ENCODE data around the gene KCNK6. TPM values are rescaled to one million over a fixed set of nuclear protein-coding genes. Genes with fewer than 3 reads are reported as not detected.

The KCNK6 gene
- total RNA-seq, 2 donors from 2014 or later = 8.6 to 13.8 TPM

DNA sequence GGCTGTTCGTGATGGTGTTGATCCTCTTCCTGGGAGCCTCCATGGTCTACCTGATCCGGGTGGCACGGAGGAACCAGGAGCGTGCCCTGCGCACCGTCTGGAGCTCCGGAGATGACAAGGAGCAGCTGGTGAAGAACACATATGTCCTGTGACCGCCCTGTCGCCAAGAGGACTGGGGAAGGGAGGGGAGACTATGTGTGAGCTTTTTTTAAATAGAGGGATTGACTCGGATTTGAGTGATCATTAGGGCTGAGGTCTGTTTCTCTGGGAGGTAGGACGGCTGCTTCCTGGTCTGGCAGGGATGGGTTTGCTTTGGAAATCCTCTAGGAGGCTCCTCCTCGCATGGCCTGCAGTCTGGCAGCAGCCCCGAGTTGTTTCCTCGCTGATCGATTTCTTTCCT lies 27.8 kb upstream of the KCNK6 start:
- intact Hi-C loops (cut with DNase I) = no loop called here

DNA sequence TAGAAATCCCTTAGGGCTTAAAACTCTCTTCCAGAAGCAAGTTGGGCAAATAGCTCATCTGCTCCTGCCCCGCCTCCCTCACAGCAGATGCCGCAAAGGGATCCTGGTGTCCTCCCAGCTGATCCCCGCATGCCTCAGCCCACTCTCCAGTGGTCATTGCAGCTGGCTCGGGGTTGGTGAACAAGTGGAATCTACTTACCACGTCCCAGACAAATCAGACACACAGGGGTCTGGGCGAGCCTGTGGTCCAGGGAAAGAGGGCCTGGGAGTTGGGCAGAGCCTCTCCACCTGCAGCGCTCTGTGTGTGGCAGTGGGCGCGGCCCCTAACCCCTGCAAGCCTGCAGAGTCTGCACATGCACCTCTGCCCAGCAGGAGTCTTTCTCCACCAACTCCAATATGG lies 26.4 kb upstream of the KCNK6 start:
- Histone ChIP-seq H3K9me3 (no peaks in the 10 kb centered on the region), H3K27me3 (no peaks in the 10 kb centered on the region), H3K4me3 (no peak overlapping the region), H3K36me3 (replicated peaks in 1 of 2; ENCODE audit: insufficient read depth in 1 of 2, low read depth in 2 of 2) (peaks cover 0 to 3% of the 10 kb centered on the region in 2 donors), H3K4me1 (peaks cover 26% of the 10 kb centered on the region), H3K27ac (no peak overlapping the region)
- ATAC-seq = no peak
- WGBS, 2 donors = 93% methylated on average over 4 to 8 of the region's 9 CpGs
- no peak for DNase-seq
- intact Hi-C loops (cut with DNase I) = no loop called here
- no peak for TF ChIP-seq POLR2A (IDR thresholded peaks at IDR 0.05)
- TF ChIP-seq, protein P1, sequence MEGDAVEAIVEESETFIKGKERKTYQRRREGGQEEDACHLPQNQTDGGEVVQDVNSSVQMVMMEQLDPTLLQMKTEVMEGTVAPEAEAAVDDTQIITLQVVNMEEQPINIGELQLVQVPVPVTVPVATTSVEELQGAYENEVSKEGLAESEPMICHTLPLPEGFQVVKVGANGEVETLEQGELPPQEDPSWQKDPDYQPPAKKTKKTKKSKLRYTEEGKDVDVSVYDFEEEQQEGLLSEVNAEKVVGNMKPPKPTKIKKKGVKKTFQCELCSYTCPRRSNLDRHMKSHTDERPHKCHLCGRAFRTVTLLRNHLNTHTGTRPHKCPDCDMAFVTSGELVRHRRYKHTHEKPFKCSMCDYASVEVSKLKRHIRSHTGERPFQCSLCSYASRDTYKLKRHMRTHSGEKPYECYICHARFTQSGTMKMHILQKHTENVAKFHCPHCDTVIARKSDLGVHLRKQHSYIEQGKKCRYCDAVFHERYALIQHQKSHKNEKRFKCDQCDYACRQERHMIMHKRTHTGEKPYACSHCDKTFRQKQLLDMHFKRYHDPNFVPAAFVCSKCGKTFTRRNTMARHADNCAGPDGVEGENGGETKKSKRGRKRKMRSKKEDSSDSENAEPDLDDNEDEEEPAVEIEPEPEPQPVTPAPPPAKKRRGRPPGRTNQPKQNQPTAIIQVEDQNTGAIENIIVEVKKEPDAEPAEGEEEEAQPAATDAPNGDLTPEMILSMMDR (IDR thresholded peaks at IDR 0.05) = no peak

More for the DNA sequence above, 27.8 kb upstream of the KCNK6 start:
- Histone ChIP-seq H3K4me3 (no peak overlapping the region), H3K36me3 (replicated peaks in 1 of 2; ENCODE audit: insufficient read depth in 1 of 2, low read depth in 2 of 2) (peaks cover 0 to 3% of the 10 kb centered on the region in 2 donors), H3K27ac (peak overlapping the region; percentile 67 to 86 (median 76)), H3K4me1 (peaks cover 26% of the 10 kb centered on the region), H3K27me3 (no peaks in the 10 kb centered on the region), H3K9me3 (no peaks in the 10 kb centered on the region)
- no peak for TF ChIP-seq POLR2A (IDR thresholded peaks at IDR 0.05)
- TF ChIP-seq, protein P1 (IDR thresholded peaks at IDR 0.05) = no peak
- DNase-seq = no peak
- no peak for ATAC-seq
- 77 to 78% methylated on average over 15 of the region's 15 CpGs for WGBS, 2 donors

DNA sequence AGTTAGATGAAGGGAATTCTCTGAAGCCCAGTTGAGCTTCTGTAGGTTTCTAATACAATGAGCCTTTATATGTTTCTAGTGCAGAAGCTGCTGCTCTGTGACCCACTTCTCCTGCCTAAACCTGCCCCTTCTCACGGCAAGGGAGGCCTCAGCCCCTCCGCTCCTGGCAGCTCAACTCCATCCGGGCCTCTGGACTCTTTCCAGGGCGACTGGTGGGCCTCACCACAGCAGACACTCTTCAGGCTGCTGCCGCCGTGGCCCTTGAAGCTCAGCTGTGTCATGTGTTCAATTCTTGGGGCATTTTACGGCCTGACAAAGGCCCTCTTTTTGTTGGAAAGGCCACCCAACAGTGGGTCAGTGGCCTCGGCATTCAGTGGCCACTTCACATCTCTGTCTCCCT lies 25.6 kb upstream of the KCNK6 start:
- Histone ChIP-seq H3K4me1 (peaks cover 26% of the 10 kb centered on the region), H3K36me3 (replicated peaks in 1 of 2; ENCODE audit: insufficient read depth in 1 of 2, low read depth in 2 of 2) (no peaks in the 10 kb centered on the region), H3K27me3 (no peaks in the 10 kb centered on the region), H3K9me3 (no peaks in the 10 kb centered on the region), H3K4me3 (no peak overlapping the region), H3K27ac (no peak overlapping the region)
- TF ChIP-seq, protein P1 (IDR thresholded peaks at IDR 0.05) = no peak
- no peak for TF ChIP-seq POLR2A (IDR thresholded peaks at IDR 0.05)
- ATAC-seq (no peak), DNase-seq (no peak)
- intact Hi-C loops (cut with DNase I) = no loop called here
- 76 to 87% methylated on average over 2 to 8 of the region's 8 CpGs for WGBS, 2 donors

DNA sequence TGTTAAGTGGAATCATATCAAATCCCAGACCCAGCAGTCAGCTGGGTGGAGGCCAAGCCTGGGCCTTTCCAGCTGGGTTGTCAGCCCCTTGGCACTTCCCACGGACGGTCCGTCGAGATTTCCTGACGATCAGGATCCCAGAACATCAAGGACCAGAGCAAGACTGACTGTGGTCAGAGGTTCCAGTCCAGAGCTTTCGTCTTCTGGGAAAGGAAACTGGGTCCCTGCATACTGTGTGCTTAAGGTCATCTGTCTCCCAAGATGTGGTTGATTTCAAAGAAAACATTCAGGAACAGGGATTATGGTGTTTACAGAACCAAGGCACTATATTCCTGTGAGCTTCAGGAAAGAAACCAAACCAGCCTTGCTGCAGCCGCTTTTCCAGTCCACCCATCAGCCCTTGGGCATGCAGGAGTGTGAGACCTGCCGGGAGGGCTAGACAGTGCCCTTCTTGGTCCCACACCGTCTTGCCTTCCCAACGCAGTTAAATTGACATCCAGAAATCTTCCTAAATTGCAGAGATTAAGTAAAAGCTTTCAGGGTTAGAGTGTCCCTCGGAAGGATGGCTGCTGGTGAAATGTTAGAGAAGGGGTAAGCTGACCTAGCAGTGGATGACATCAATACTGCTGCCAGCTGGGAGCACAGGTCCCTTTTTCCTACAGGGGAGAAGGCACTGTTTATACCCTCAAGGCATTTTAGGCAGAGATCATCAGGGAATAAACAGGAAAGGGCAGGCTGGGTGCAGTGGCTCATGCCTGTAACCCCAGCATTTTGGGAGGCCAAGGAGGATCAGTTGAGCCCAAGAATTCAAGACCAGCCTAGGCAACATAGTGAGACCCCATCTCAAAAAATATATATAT lies 20.6 kb upstream of the KCNK6 start:
- 62 to 85% methylated on average over 6 to 11 of the region's 11 CpGs for WGBS, 2 donors
- DNase-seq = no peak
- TF ChIP-seq, protein P1 (IDR thresholded peaks at IDR 0.05) = no peak
- TF ChIP-seq POLR2A (IDR thresholded peaks at IDR 0.05) = no peak
- Histone ChIP-seq H3K9me3 (no peaks in the 10 kb centered on the region), H3K4me1 (peaks cover 9% of the 10 kb centered on the region), H3K36me3 (replicated peaks in 1 of 2; ENCODE audit: insufficient read depth in 1 of 2, low read depth in 2 of 2) (no peaks in the 10 kb centered on the region), H3K27me3 (no peaks in the 10 kb centered on the region), H3K27ac (no peak overlapping the region), H3K4me3 (no peak overlapping the region)
- no peak for ATAC-seq
- intact Hi-C loops (cut with DNase I) = no loop called here

Data from body of pancreas (tissue), 4 donors.